GM12875 (cell line): ENCODE measurements around the gene ECSCR.

ENCODE experiments used
- H3K4me3 ChIP-seq: one replicate; pipeline ENCODE4 v1.5.1; 2011; ENCODE audit warnings: low read depth, low read length, control low read depth
- CTCF ChIP-seq: IDR thresholded peaks from 2 replicates; pipeline ENCODE4 v1.5.1; 2011; ENCODE audit warnings: low read depth, mild to moderate bottlenecking, control low read depth, inconsistent platforms, low read length, moderate library complexity, borderline replicate concordance; ENCODE audit not compliant: insufficient read depth

ECSCR gene

GRCh38 chr5:139475865-139476617 lies 13.5 kb upstream of the ECSCR start:
- H3K4me3 ChIP-seq = no peak overlapping the region
- no peak for TF ChIP-seq CTCF

- TF ChIP-seq CTCF = no peak
- H3K4me3 ChIP-seq = no peak overlapping the region
Measured at GRCh38 chr5:139474890-139475791, 12.6 kb upstream of the ECSCR start.

GRCh38 chr5:139473565-139473964 lies 11.0 kb upstream of the ECSCR start:
- H3K4me3 ChIP-seq = no peak overlapping the region
- no peak for TF ChIP-seq CTCF

- no peak for TF ChIP-seq CTCF
- no peak overlapping the region for H3K4me3 ChIP-seq
Measured at GRCh38 chr5:139473105-139473504, 10.6 kb upstream of the ECSCR start.

GRCh38 chr5:139472386-139473030 lies 10.0 kb upstream of the ECSCR start:
- TF ChIP-seq CTCF = no peak

GRCh38 chr5:139470821-139471300 lies 8.3 kb upstream of the ECSCR start, which contains the start of gene SMIM33:
SMIM33 (plus strand) TSS chr5:139471004; CDS start chr5:139471122, 118 bp downstream.
- H3K4me3 ChIP-seq = no peak within 1 kb of the TSS
- no peak for TF ChIP-seq CTCF

More at GRCh38 chr5:139472386-139473030, 10.0 kb upstream of the ECSCR start:
- no peak overlapping the region for H3K4me3 ChIP-seq
